Endothelial cell of umbilical vein (primary cell): ENCODE results near the gene NT5M.

Source experiments
- CTCF ChIP-seq, 2 donors: IDR thresholded peaks; 1 replicate in 1 of 2; 2 replicates in 1 of 2; pipeline ENCODE4 v1.5.1; 2011; ENCODE audit warnings: low read length in 2 of 2, mild to moderate bottlenecking in 2 of 2, moderate library complexity in 2 of 2, control low read depth in 1 of 2, inconsistent platforms in 1 of 2, low read depth in 1 of 2; ENCODE audit not compliant: insufficient read depth in 1 of 2; ENCODE audit errors: extremely low read depth in 1 of 2
- EZH2 ChIP-seq: IDR thresholded peaks from 2 replicates; pipeline ENCODE4 v1.6.1; 2012; ENCODE audit warnings: borderline replicate concordance, low read depth, mild to moderate bottlenecking, moderate library complexity, low read length, inconsistent platforms; ENCODE audit not compliant: severe bottlenecking
- POLR2A ChIP-seq: IDR thresholded peaks from 2 replicates; pipeline ENCODE4 v1.6.1; 2012; ENCODE audit warnings: low read depth, mild to moderate bottlenecking, control low read depth, low read length
- POLR2AphosphoS5 ChIP-seq: IDR thresholded peaks from 2 replicates; pipeline ENCODE4 v1.6.1; 2012; ENCODE audit warnings: low read depth, mild to moderate bottlenecking, control low read depth, low read length, moderate library complexity; ENCODE audit not compliant: insufficient read depth

GRCh38 chr17:17352836-17353624 lies 49.9 kb downstream of the NT5M start:
- no peak for TF ChIP-seq POLR2A
- TF ChIP-seq CTCF (IDR thresholded peaks at IDR 0.05; ENCODE audit: extremely low read depth in 1 of 2, insufficient read depth in 1 of 2, low read depth in 1 of 2, low read length in 2 of 2): no peak
- no peak for TF ChIP-seq EZH2
- no peak for TF ChIP-seq POLR2AphosphoS5
